Measurements from ENCODE around the gene XPR1.

XPR1 gene

GRCh38 chr1:180742663-180743062 is 110.8 kb downstream of the XPR1 start:
- H3K27me3 ChIP-seq (ENCODE audit: control insufficient read depth, insufficient read depth, low read length): no peaks in the 10 kb centered on the region
- H3K4me3 ChIP-seq (ENCODE audit: low read length): no peak overlapping the region
- no peak overlapping the region for H3K9ac ChIP-seq (ENCODE audit: low read length)
- no peaks in the 10 kb centered on the region for H3K4me1 ChIP-seq (ENCODE audit: control insufficient read depth, insufficient read depth, low read length)
- no peaks in the 10 kb centered on the region for H3K9me3 ChIP-seq (ENCODE audit: control insufficient read depth, low read length)
- no peaks in the 10 kb centered on the region for H3K36me3 ChIP-seq (ENCODE audit: control insufficient read depth, insufficient read depth, low read length)

- no peak overlapping the region for H3K4me3 ChIP-seq (ENCODE audit: low read length)
- no peaks in the 10 kb centered on the region for H3K27me3 ChIP-seq (ENCODE audit: control insufficient read depth, insufficient read depth, low read length)
- no peaks in the 10 kb centered on the region for H3K9me3 ChIP-seq (ENCODE audit: control insufficient read depth, low read length)
- H3K9ac ChIP-seq (ENCODE audit: low read length): no peak overlapping the region
- no peaks in the 10 kb centered on the region for H3K36me3 ChIP-seq (ENCODE audit: control insufficient read depth, insufficient read depth, low read length)
- no peaks in the 10 kb centered on the region for H3K4me1 ChIP-seq (ENCODE audit: control insufficient read depth, insufficient read depth, low read length)
Measured at GRCh38 chr1:180743868-180744267, 112.0 kb downstream of the XPR1 start.

DNA sequence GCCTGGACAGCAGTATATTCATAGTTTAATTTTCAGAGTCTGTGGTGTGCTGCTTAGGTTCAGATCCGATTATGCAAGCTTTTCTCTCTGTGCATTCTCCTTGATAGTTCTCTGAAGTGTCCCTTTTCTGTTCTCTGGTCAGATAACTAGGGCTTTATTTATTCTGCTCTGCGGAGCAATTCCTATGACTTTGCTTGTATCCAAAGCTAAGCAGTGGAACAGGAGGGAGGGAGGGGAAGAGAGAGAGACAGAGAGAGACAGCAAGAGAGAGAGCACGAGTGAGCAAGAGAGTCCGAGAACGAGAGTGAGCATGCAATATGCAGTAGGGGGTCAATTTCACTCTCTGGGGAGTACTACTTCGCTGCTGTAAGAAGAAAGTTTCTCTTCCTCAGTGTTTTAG is 113.3 kb downstream of the XPR1 start:
- Histone ChIP-seq H3K4me3 (ENCODE audit: low read length) (no peak overlapping the region), H3K36me3 (ENCODE audit: control insufficient read depth, insufficient read depth, low read length) (no peaks in the 10 kb centered on the region), H3K27me3 (ENCODE audit: control insufficient read depth, insufficient read depth, low read length) (no peaks in the 10 kb centered on the region), H3K9ac (ENCODE audit: low read length) (no peak overlapping the region), H3K9me3 (ENCODE audit: control insufficient read depth, low read length) (no peaks in the 10 kb centered on the region), H3K4me1 (ENCODE audit: control insufficient read depth, insufficient read depth, low read length) (no peaks in the 10 kb centered on the region)

DNA sequence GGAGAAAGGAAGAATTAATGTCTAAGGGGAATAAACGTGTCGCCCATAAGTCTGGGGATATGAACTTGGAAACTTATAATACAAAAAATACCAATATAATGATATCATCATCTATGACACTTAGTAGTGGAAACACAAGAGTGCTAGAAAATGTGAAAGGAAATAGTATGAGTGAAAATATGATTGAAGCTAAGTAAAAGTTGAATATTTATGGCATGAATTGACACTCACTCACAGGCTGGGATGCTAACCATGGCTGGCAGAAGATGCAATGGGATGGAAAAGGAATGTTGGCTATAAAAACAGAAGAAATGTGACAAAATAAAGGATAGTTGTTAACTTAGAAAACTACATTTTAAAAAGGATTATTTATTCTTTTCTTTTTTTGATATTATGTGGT is 120.1 kb downstream of the XPR1 start:
- no peaks in the 10 kb centered on the region for H3K4me1 ChIP-seq (ENCODE audit: control insufficient read depth, insufficient read depth, low read length)
- H3K9ac ChIP-seq (ENCODE audit: low read length): no peak overlapping the region
- H3K27me3 ChIP-seq (ENCODE audit: control insufficient read depth, insufficient read depth, low read length): no peaks in the 10 kb centered on the region
- no peaks in the 10 kb centered on the region for H3K9me3 ChIP-seq (ENCODE audit: control insufficient read depth, low read length)
- no peak overlapping the region for H3K4me3 ChIP-seq (ENCODE audit: low read length)
- H3K36me3 ChIP-seq (ENCODE audit: control insufficient read depth, insufficient read depth, low read length): no peaks in the 10 kb centered on the region

- Histone ChIP-seq H3K36me3 (ENCODE audit: control insufficient read depth, insufficient read depth, low read length) (no peaks in the 10 kb centered on the region), H3K9ac (ENCODE audit: low read length) (no peak overlapping the region), H3K4me3 (ENCODE audit: low read length) (no peak overlapping the region), H3K27me3 (ENCODE audit: control insufficient read depth, insufficient read depth, low read length) (no peaks in the 10 kb centered on the region), H3K4me1 (ENCODE audit: control insufficient read depth, insufficient read depth, low read length) (no peaks in the 10 kb centered on the region), H3K9me3 (ENCODE audit: control insufficient read depth, low read length) (no peaks in the 10 kb centered on the region)
Measured at GRCh38 chr1:180754453-180754852, 122.6 kb downstream of the XPR1 start.

GRCh38 chr1:180757657-180758056 is 125.8 kb downstream of the XPR1 start:
- no peaks in the 10 kb centered on the region for H3K27me3 ChIP-seq (ENCODE audit: control insufficient read depth, insufficient read depth, low read length)
- H3K4me1 ChIP-seq (ENCODE audit: control insufficient read depth, insufficient read depth, low read length): no peaks in the 10 kb centered on the region
- H3K4me3 ChIP-seq (ENCODE audit: low read length): no peak overlapping the region
- no peaks in the 10 kb centered on the region for H3K36me3 ChIP-seq (ENCODE audit: control insufficient read depth, insufficient read depth, low read length)
- H3K9ac ChIP-seq (ENCODE audit: low read length): no peak overlapping the region
- no peaks in the 10 kb centered on the region for H3K9me3 ChIP-seq (ENCODE audit: control insufficient read depth, low read length)

DNA sequence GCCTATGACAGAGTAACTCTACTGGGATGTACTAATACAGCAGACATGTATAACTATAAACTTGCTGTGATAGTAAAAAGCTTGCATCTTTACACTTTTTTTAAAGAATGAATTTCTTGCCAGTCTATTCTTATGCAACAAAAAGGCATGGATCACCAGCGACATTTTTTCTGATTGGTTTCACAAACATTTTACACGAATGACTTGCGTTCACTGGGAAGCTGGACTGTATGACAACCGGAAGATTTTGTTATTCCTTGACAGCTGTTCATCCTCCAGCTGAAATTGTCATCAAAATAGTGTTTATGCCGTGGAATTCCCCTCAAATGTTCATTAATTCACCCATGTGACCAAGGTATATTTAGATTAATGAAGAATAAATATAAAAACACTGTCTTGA is 131.0 kb downstream of the XPR1 start:
- no peaks in the 10 kb centered on the region for H3K4me1 ChIP-seq (ENCODE audit: control insufficient read depth, insufficient read depth, low read length)
- no peak overlapping the region for H3K9ac ChIP-seq (ENCODE audit: low read length)
- no peaks in the 10 kb centered on the region for H3K9me3 ChIP-seq (ENCODE audit: control insufficient read depth, low read length)
- H3K27me3 ChIP-seq (ENCODE audit: control insufficient read depth, insufficient read depth, low read length): no peaks in the 10 kb centered on the region
- H3K36me3 ChIP-seq (ENCODE audit: control insufficient read depth, insufficient read depth, low read length): no peaks in the 10 kb centered on the region
- H3K4me3 ChIP-seq (ENCODE audit: low read length): no peak overlapping the region

GRCh38 chr1:180765151-180765550 is 133.3 kb downstream of the XPR1 start:
- Histone ChIP-seq H3K36me3 (ENCODE audit: control insufficient read depth, insufficient read depth, low read length) (no peaks in the 10 kb centered on the region), H3K9me3 (ENCODE audit: control insufficient read depth, low read length) (no peaks in the 10 kb centered on the region), H3K4me1 (ENCODE audit: control insufficient read depth, insufficient read depth, low read length) (no peaks in the 10 kb centered on the region), H3K9ac (ENCODE audit: low read length) (no peak overlapping the region), H3K4me3 (ENCODE audit: low read length) (no peak overlapping the region), H3K27me3 (ENCODE audit: control insufficient read depth, insufficient read depth, low read length) (no peaks in the 10 kb centered on the region)

DNA sequence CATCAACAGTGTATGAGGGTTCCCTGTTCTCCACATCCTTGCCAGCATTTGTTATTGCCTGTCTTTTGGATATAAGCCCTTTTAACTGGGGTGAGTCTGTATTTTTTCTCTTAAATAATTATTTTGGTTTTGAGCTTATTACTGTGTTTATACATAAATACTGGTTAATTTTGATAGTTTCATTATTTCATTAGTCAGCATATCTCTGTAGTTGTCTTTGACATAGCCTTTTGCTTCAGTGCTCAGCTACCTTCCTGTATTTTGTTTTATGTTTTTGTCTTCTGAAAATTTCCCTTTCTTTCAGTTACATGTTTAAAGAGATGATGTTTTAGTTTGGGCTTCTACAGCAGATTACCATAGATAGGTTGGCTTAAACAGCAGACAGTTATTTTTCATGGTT is 138.1 kb downstream of the XPR1 start:
- Histone ChIP-seq H3K9me3 (ENCODE audit: control insufficient read depth, low read length) (no peaks in the 10 kb centered on the region), H3K9ac (ENCODE audit: low read length) (no peak overlapping the region), H3K4me3 (ENCODE audit: low read length) (no peak overlapping the region), H3K36me3 (ENCODE audit: control insufficient read depth, insufficient read depth, low read length) (no peaks in the 10 kb centered on the region), H3K27me3 (ENCODE audit: control insufficient read depth, insufficient read depth, low read length) (no peaks in the 10 kb centered on the region), H3K4me1 (ENCODE audit: control insufficient read depth, insufficient read depth, low read length) (no peaks in the 10 kb centered on the region)

GRCh38 chr1:180773210-180773865 is 141.5 kb downstream of the XPR1 start:
- no peaks in the 10 kb centered on the region for H3K27me3 ChIP-seq (ENCODE audit: control insufficient read depth, insufficient read depth, low read length)
- H3K9ac ChIP-seq (ENCODE audit: low read length): no peak overlapping the region
- no peak overlapping the region for H3K4me3 ChIP-seq (ENCODE audit: low read length)
- H3K4me1 ChIP-seq (ENCODE audit: control insufficient read depth, insufficient read depth, low read length): peaks cover 7% of the 10 kb centered on the region
- H3K9me3 ChIP-seq (ENCODE audit: control insufficient read depth, low read length): no peaks in the 10 kb centered on the region
- no peaks in the 10 kb centered on the region for H3K36me3 ChIP-seq (ENCODE audit: control insufficient read depth, insufficient read depth, low read length)

DNA sequence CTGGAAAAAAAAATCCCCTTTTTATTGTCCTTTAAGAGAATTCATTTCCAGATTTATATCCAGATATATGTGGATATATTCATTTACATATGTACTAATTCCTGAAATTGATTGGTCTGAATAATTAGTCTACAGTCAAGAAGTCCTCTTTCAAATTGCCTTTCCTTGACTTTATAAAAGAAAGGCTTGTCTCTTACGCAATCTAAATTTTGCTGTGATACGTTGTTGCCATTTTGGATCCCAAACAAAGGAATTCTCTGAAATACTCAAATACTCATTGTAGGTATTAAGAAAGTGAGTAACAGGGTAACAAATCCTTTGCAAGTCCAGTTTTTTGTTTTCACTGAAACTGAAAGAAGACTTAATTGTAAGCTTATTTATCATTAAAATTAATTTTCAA is 144.0 kb downstream of the XPR1 start:
- Histone ChIP-seq H3K4me3 (ENCODE audit: low read length) (no peak overlapping the region), H3K36me3 (ENCODE audit: control insufficient read depth, insufficient read depth, low read length) (no peaks in the 10 kb centered on the region), H3K4me1 (ENCODE audit: control insufficient read depth, insufficient read depth, low read length) (peaks cover 7% of the 10 kb centered on the region), H3K9me3 (ENCODE audit: control insufficient read depth, low read length) (no peaks in the 10 kb centered on the region), H3K9ac (ENCODE audit: low read length) (no peak overlapping the region), H3K27me3 (ENCODE audit: control insufficient read depth, insufficient read depth, low read length) (no peaks in the 10 kb centered on the region)

GRCh38 chr1:180777072-180777689 is 145.4 kb downstream of the XPR1 start:
- Histone ChIP-seq H3K4me3 (ENCODE audit: low read length) (no peak overlapping the region), H3K9ac (ENCODE audit: low read length) (no peak overlapping the region), H3K9me3 (ENCODE audit: control insufficient read depth, low read length) (no peaks in the 10 kb centered on the region), H3K27me3 (ENCODE audit: control insufficient read depth, insufficient read depth, low read length) (no peaks in the 10 kb centered on the region), H3K4me1 (ENCODE audit: control insufficient read depth, insufficient read depth, low read length) (peaks cover 7% of the 10 kb centered on the region), H3K36me3 (ENCODE audit: control insufficient read depth, insufficient read depth, low read length) (no peaks in the 10 kb centered on the region)

Measured in mucosa of stomach (tissue), 1 donor.